HG02610 (cell line): ENCODE measurements around the gene CAMKMT.

Experiments
- ATAC-seq: cut with Tn5 transposase; IDR thresholded peaks from one replicate; pipeline ENCODE4 v1.9.1; 2021; ENCODE audit warnings: mild to moderate bottlenecking, moderate library complexity; ENCODE audit not compliant: unreplicated experiment

The CAMKMT gene

GRCh38 chr2:44548221-44549098 is 186.7 kb downstream of the CAMKMT start:
- ATAC-seq, result no peak

GRCh38 chr2:44549099-44549471 is 187.3 kb downstream of the CAMKMT start:
- ATAC-seq, result no peak

- no peak for ATAC-seq
Observed at GRCh38 chr2:44549856-44550255, 188.1 kb downstream of the CAMKMT start.

- ATAC-seq, result peak; percentile 54
Observed at GRCh38 chr2:44550561-44550960, 188.8 kb downstream of the CAMKMT start.

GRCh38 chr2:44551497-44551896 is 189.8 kb downstream of the CAMKMT start:
- ATAC-seq, result no peak

GRCh38 chr2:44553456-44553855 is 191.7 kb downstream of the CAMKMT start:
- ATAC-seq, result no peak

- no peak for ATAC-seq
Observed at GRCh38 chr2:44555700-44556099, 194.0 kb downstream of the CAMKMT start.

- no peak for ATAC-seq
Observed at GRCh38 chr2:44559108-44559507, 197.4 kb downstream of the CAMKMT start.

- no peak for ATAC-seq
Observed at GRCh38 chr2:44560352-44560751, 198.6 kb downstream of the CAMKMT start.

GRCh38 chr2:44560941-44561340 is 199.2 kb downstream of the CAMKMT start:
- no peak for ATAC-seq

- ATAC-seq, result no peak
Observed at GRCh38 chr2:44562737-44563136, 201.0 kb downstream of the CAMKMT start.

- no peak for ATAC-seq
Observed at GRCh38 chr2:44564752-44565151, 203.0 kb downstream of the CAMKMT start.

- ATAC-seq, result no peak
Observed at GRCh38 chr2:44566059-44566458, 204.3 kb downstream of the CAMKMT start.

- no peak for ATAC-seq
Observed at GRCh38 chr2:44569491-44569890, 207.7 kb downstream of the CAMKMT start.

GRCh38 chr2:44570271-44570670 is 208.5 kb downstream of the CAMKMT start:
- ATAC-seq, result no peak

- no peak for ATAC-seq
Observed at GRCh38 chr2:44570777-44571176, 209.0 kb downstream of the CAMKMT start.

GRCh38 chr2:44572196-44572900 is 210.6 kb downstream of the CAMKMT start:
- ATAC-seq, result no peak

- no peak for ATAC-seq
Observed at GRCh38 chr2:44573996-44574395, 212.2 kb downstream of the CAMKMT start.

- peak; percentile 90 for ATAC-seq
Observed at GRCh38 chr2:44578471-44579093, 216.8 kb downstream of the CAMKMT start.

- no peak for ATAC-seq
Observed at GRCh38 chr2:44579115-44579836, 217.5 kb downstream of the CAMKMT start.

GRCh38 chr2:44579837-44580230 is 218.1 kb downstream of the CAMKMT start:
- no peak for ATAC-seq
